H1 (cell line): Measurements from ENCODE around the gene SKAP1. TPM values are rescaled to one million over a fixed set of nuclear protein-coding genes. Genes with fewer than 3 reads are reported as not detected.

Source experiments
- CTCF ChIA-PET: fragments of 300-600 bp; sonication (Branson Sonifier 250); formaldehyde crosslinking; loops from one replicate; lab custom pipeline; 2021; ENCODE audit not compliant: partially characterized antibody; lab: Charles Lee
- POLR2A ChIA-PET: fragments of 300-600 bp; sonication (Branson Sonifier 250); formaldehyde crosslinking; loops from one replicate; lab custom pipeline; 2021; ENCODE audit warnings: inconsistent platforms; ENCODE audit not compliant: partially characterized antibody; lab: Charles Lee
- DNase-seq, 2 experiments: peaks; one replicate each; pipeline versions ENCODE4 v3.0.0 to v3.0.0-alpha.2; 2010 to 2022; ENCODE audit warnings: low spot score in 2 of 2, low read depth in 1 of 2, mixed read lengths in 1 of 2
- FAIRE-seq: peaks from 2 replicates; lab custom pipeline; 2011; peaks lifted over from hg19 to GRCh38; lab: Jason Lieb, UNC
- H2AFZ ChIP-seq: 2 replicates; pipeline ENCODE4 v1.8.1; 2012; ENCODE audit warnings: low read length, inconsistent platforms
- H2AK5ac ChIP-seq: 2 replicates; pipeline ENCODE4 v1.6.1; 2013; ENCODE audit warnings: low read depth, low read length
- H2BK120ac ChIP-seq: replicated peaks from 2 replicates; pipeline ENCODE3; 2013; ENCODE audit warnings: low read depth, low read length, inconsistent platforms
- H2BK12ac ChIP-seq: 2 replicates; pipeline ENCODE4 v1.6.1; 2013; ENCODE audit warnings: low read depth, low read length
- H2BK15ac ChIP-seq: 2 replicates; pipeline ENCODE4 v1.6.1; 2013; ENCODE audit warnings: low read length
- H2BK20ac ChIP-seq: 2 replicates; pipeline ENCODE4 v1.6.1; 2013; ENCODE audit warnings: low read length
- H2BK5ac ChIP-seq: 2 replicates; pipeline ENCODE4 v1.6.1; 2013; ENCODE audit warnings: low read depth, low read length
- H3K14ac ChIP-seq: 2 replicates; pipeline ENCODE4 v1.6.1; 2013; ENCODE audit warnings: inconsistent platforms; ENCODE audit not compliant: insufficient read length
- H3K18ac ChIP-seq: 2 replicates; pipeline ENCODE4 v1.6.1; 2013; ENCODE audit warnings: low read length; ENCODE audit errors: extremely low read depth
- H3K23ac ChIP-seq: 2 replicates; pipeline ENCODE4 v1.6.1; 2013; ENCODE audit warnings: inconsistent platforms; ENCODE audit not compliant: insufficient read length
- H3K23me2 ChIP-seq: 2 replicates; pipeline ENCODE4 v1.6.1; 2013; ENCODE audit warnings: low read depth, low read length
- H3K27ac ChIP-seq: 2 replicates; pipeline ENCODE4 v1.6.1; 2011; ENCODE audit warnings: low read depth, low read length, inconsistent platforms
- H3K27me3 ChIP-seq, 4 experiments: replicated peaks in 1 of 4; 1 replicate in 1 of 4; 2 replicates in 3 of 4; pipeline versions ENCODE4 v1.6.1 to v1.8.1; 2011 to 2013; ENCODE audit warnings: low read length in 3 of 4, mild to moderate bottlenecking in 3 of 4, inconsistent platforms in 2 of 4, mixed read lengths in 2 of 4, moderate library complexity in 1 of 4; ENCODE audit not compliant: control insufficient read depth in 3 of 4, insufficient read depth in 3 of 4; ENCODE audit errors: extremely low read depth in 1 of 4
- H3K36me3 ChIP-seq, 4 experiments: 2 replicates each; pipeline versions ENCODE4 v1.6.1 to v1.8.1; 2011 to 2013; ENCODE audit warnings: mild to moderate bottlenecking in 4 of 4, low read length in 3 of 4, moderate library complexity in 2 of 4, control low read depth in 1 of 4, inconsistent platforms in 1 of 4; ENCODE audit not compliant: insufficient read depth in 4 of 4, control insufficient read depth in 2 of 4
- H3K4ac ChIP-seq: replicated peaks from 2 replicates; pipeline ENCODE3; 2013; ENCODE audit warnings: low read length, low read depth, mixed read lengths, inconsistent platforms; ENCODE audit not compliant: insufficient read length
- H3K4me1 ChIP-seq, 4 experiments: replicated peaks in 1 of 4; 1 replicate in 1 of 4; 2 replicates in 3 of 4; pipeline versions ENCODE4 v1.6.1 to v1.8.1; 2011 to 2013; ENCODE audit warnings: low read length in 3 of 4, inconsistent platforms in 2 of 4, mixed read lengths in 1 of 4; ENCODE audit not compliant: insufficient read depth in 4 of 4, control insufficient read depth in 3 of 4
- H3K4me2 ChIP-seq, 2 experiments: 2 replicates each; pipeline versions ENCODE4 v1.6.1 to v1.8.1; 2011 to 2013; ENCODE audit warnings: low read depth in 2 of 2, low read length in 2 of 2, control low read depth in 1 of 2, inconsistent platforms in 1 of 2, mild to moderate bottlenecking in 1 of 2; ENCODE audit not compliant: insufficient read depth in 1 of 2
- H3K4me3 ChIP-seq, 4 experiments: fragments of 200-600, 300-600 bp in 1 of 4; sonication (generic), shearing (Covaris generic), sonication (Bioruptor Twin) in 1 of 4; 2 replicates each; pipeline versions ENCODE4 v1.5.1 to v1.8.1; 2011 to 2016; ENCODE audit warnings: low read length in 4 of 4, low read depth in 3 of 4, control low read depth in 2 of 4, inconsistent platforms in 2 of 4, mild to moderate bottlenecking in 2 of 4, mixed read lengths in 1 of 4, moderate library complexity in 1 of 4; ENCODE audit not compliant: insufficient read depth in 2 of 4; ENCODE audit errors: extremely low read depth in 1 of 4
- H3K56ac ChIP-seq: replicated peaks from 2 replicates; pipeline ENCODE3; 2013; ENCODE audit warnings: low read depth, mild to moderate bottlenecking, mixed read lengths, low read length, inconsistent platforms; ENCODE audit not compliant: insufficient read length
- H3K79me1 ChIP-seq: 2 replicates; pipeline ENCODE4 v1.6.1; 2013; ENCODE audit warnings: low read depth, low read length, control low read depth
- H3K79me2 ChIP-seq, 2 experiments: 2 replicates each; pipeline versions ENCODE4 v1.6.1 to v1.8.1; 2012 to 2013; ENCODE audit warnings: low read length in 2 of 2, mild to moderate bottlenecking in 2 of 2, inconsistent platforms in 1 of 2; ENCODE audit not compliant: insufficient read depth in 2 of 2, control insufficient read depth in 1 of 2
- H3K9ac ChIP-seq, 4 experiments: replicated peaks in 1 of 4; 1 replicate in 1 of 4; 2 replicates in 3 of 4; pipeline versions ENCODE4 v1.6.1 to v1.8.1; 2011 to 2013; ENCODE audit warnings: low read depth in 3 of 4, low read length in 3 of 4, control low read depth in 2 of 4, mild to moderate bottlenecking in 2 of 4, moderate library complexity in 2 of 4, inconsistent platforms in 1 of 4; ENCODE audit errors: extremely low read depth in 1 of 4
- H3K9me3 ChIP-seq, 2 experiments: 2 replicates each; pipeline versions ENCODE4 v1.6.1 to v1.8.1; 2012 to 2013; ENCODE audit warnings: mild to moderate bottlenecking in 2 of 2, moderate library complexity in 2 of 2, control low read depth in 1 of 2, inconsistent platforms in 1 of 2, low read depth in 1 of 2, low read length in 1 of 2, mixed read lengths in 1 of 2; ENCODE audit not compliant: insufficient read depth in 2 of 2
- H4K20me1 ChIP-seq, 2 experiments: replicated peaks in 1 of 2; 2 replicates each; pipeline versions ENCODE3 to v1.8.1; 2011 to 2013; ENCODE audit warnings: inconsistent platforms in 2 of 2, low read length in 2 of 2, mild to moderate bottlenecking in 1 of 2; ENCODE audit not compliant: insufficient read depth in 2 of 2, control insufficient read depth in 1 of 2
- H4K5ac ChIP-seq: 2 replicates; pipeline ENCODE4 v1.6.1; 2013; ENCODE audit warnings: low read length, low read depth, mixed read lengths, inconsistent platforms; ENCODE audit not compliant: insufficient read length
- H4K8ac ChIP-seq: 2 replicates; pipeline ENCODE4 v1.8.0; 2013; ENCODE audit warnings: mild to moderate bottlenecking, moderate library complexity, low read length, inconsistent platforms; ENCODE audit not compliant: insufficient read depth; ENCODE audit errors: extremely low read depth
- H4K91ac ChIP-seq: replicated peaks from 2 replicates; pipeline ENCODE3; 2013; ENCODE audit warnings: low read length, mixed read lengths, inconsistent platforms; ENCODE audit not compliant: insufficient read length
- CTBP2 ChIP-seq: IDR thresholded peaks from 2 replicates; pipeline ENCODE4 v1.7.0; 2011; ENCODE audit warnings: borderline replicate concordance, mild to moderate bottlenecking, moderate library complexity, mixed read lengths, low read length; ENCODE audit not compliant: insufficient read depth, insufficient read length
- KDM5A ChIP-seq: fragments of 200-600 bp; IDR thresholded peaks from 2 replicates; pipeline ENCODE4 v1.7.1; 2012; ENCODE audit warnings: mild to moderate bottlenecking, low read length, inconsistent platforms, mixed read lengths
- NRF1 ChIP-seq: IDR thresholded peaks from 2 replicates; pipeline ENCODE4 v1.6.1; 2011; ENCODE audit warnings: mild to moderate bottlenecking, low read depth, low read length, improper control_type of control experiment
- RXRA ChIP-seq: IDR thresholded peaks from 2 replicates; pipeline ENCODE4 v1.6.1; 2011; ENCODE audit warnings: low read depth, mild to moderate bottlenecking, low read length, moderate library complexity; ENCODE audit not compliant: insufficient read depth
- WGBS, 2 experiments: shearing (Covaris generic) in 1 of 2; methylation state at CpG; one replicate each; pipeline versions ENCODE4 v1.1.6 to v1.1.7; 2013 to 2015; ENCODE audit warnings: low lambda C conversion rate in 2 of 2, mixed read lengths in 2 of 2, inconsistent platforms in 1 of 2, low coverage in 1 of 2, missing lambda C conversion rate in 1 of 2; ENCODE audit not compliant: insufficient replicate concordance in 2 of 2, insufficient coverage in 1 of 2, insufficient read length in 1 of 2; ENCODE audit errors: extremely low coverage in 1 of 2, missing lambda C conversion rate in 1 of 2; 5-methylcytosine and 5-hydroxymethylcytosine counted together
- polyA plus RNA-seq, 7 experiments: library from polyadenylated mRNA; depleted of rRNA in 3 of 7; stranded (reverse) in 5 of 7; unstranded in 2 of 7; fragments of >200 nt in 5 of 7; fragments of 200-250 nt in 2 of 7; gene quantifications; 1 replicate in 5 of 7; 2 replicates in 1 of 7; 4 replicates in 1 of 7; pipeline versions ENCODE4 v1.2.1 to v1.2.3, GENCODE V29; 2011 to 2013; ENCODE audit warnings: missing spikeins in 2 of 7, mixed read lengths in 2 of 7
- total RNA-seq: library from RNA; stranded (reverse); fragmentation: NEBNext Ultra II Directional; extraction: Animal tissue kit (Norgen Biotek cat#: 25700); gene quantifications from 2 replicates; pipeline ENCODE4 v1.2.1, GENCODE V29; 2021

The SKAP1 gene
- total and polyA plus RNA-seq, 2 of the 8 experiments (the other 6 are each of a cell fraction or from before 2014, with no cell fraction given): not detected

- Histone ChIP-seq H3K27me3 (peaks cover 0 to 2% (median 0%) of the 10 kb centered on the region in 4 experiments; a peak in 2 of 7 replicates), H3K4me1 (no peaks in the 10 kb centered on the region), H2BK120ac (no peak overlapping the region), H3K14ac (no peak overlapping the region), H4K20me1 (no peaks in the 10 kb centered on the region), H3K79me1 (no peaks in the 10 kb centered on the region), H2AFZ (no peak overlapping the region), H3K4me3 (no peak overlapping the region), H3K23ac (no peak overlapping the region), H4K91ac (no peak overlapping the region), H3K18ac (no peak overlapping the region), H3K79me2 (no peaks in the 10 kb centered on the region), H3K27ac (no peak overlapping the region), H2BK5ac (no peak overlapping the region), H3K9ac (no peak overlapping the region), H3K56ac (no peak overlapping the region), H3K4me2 (no peak overlapping the region), H2BK15ac (no peak overlapping the region), H3K36me3 (no peaks in the 10 kb centered on the region), H3K4ac (no peak overlapping the region), H2BK20ac (no peak overlapping the region), H2AK5ac (no peak overlapping the region), H4K5ac (no peak overlapping the region), H3K23me2 (no peaks in the 10 kb centered on the region), H2BK12ac (no peak overlapping the region), H3K9me3 (no peaks in the 10 kb centered on the region), H4K8ac (no peak overlapping the region)
- ChIA-PET POLR2A (no interaction called here), CTCF (interaction anchor here (0.6 to 3.0 kb wide), 26 partner anchors 9 to 286 kb away, joined by 3 to 24 read pairs (median 6); partner anchors contain the start of genes HOXB3 and HOXB5)
- 61% methylated on average over 2 of the region's 2 CpGs; no CpG with 5 or more reads in 1 of the 2 experiments for WGBS, 2 experiments
- DNase-seq: no peak
- no peak for FAIRE-seq
- no peak for TF ChIP-seq RXRA
- TF ChIP-seq KDM5A: no peak
- no peak for TF ChIP-seq CTBP2
- no peak for TF ChIP-seq NRF1
These were observed 93.0 kb downstream of the SKAP1 start for GRCh38 chr17:48336986-48337385.
